CD4-positive, alpha-beta T cell treated with Interferon gamma for 1 hour (primary cell): Measurements from ENCODE around the gene ASCC3.

Source experiments
- DNase-seq: peaks from one replicate; pipeline ENCODE4 v3.0.0-alpha.2; 2020

Gene ASCC3

GRCh38 chr6:100461917-100462705 is 419.0 kb downstream of the ASCC3 start:
- no peak for DNase-seq

DNA sequence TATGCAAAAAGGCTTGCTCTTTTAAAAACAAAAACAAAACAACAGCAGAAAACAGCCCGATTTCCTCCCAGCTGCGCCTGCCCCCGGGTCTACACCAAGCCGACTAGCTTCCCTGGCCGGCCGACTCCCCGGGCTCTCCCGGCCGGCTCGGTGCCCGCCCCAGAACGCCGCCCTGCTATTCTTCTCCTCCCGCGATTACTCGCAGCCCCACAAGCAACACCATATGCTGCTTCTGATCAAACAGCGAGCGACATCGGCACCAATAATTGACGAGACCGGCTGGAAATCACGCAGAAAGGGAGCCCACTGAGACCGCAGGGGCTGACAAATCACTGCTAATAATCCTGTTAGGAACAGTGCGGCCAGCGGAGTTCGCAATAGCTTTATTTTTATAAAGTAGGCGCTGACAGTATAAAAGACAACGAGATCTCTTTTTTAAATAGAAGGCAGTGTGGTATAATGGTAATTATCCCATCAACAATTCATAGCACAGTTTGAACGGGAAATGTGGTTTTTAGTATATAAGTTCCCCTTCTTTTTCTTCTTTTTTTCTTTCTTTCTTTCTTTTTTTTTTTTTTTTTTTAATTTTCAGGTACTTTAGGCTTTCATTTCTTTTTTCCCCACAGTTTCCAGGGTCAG is 419.7 kb downstream of the ASCC3 start:
- DNase-seq = no peak

DNA sequence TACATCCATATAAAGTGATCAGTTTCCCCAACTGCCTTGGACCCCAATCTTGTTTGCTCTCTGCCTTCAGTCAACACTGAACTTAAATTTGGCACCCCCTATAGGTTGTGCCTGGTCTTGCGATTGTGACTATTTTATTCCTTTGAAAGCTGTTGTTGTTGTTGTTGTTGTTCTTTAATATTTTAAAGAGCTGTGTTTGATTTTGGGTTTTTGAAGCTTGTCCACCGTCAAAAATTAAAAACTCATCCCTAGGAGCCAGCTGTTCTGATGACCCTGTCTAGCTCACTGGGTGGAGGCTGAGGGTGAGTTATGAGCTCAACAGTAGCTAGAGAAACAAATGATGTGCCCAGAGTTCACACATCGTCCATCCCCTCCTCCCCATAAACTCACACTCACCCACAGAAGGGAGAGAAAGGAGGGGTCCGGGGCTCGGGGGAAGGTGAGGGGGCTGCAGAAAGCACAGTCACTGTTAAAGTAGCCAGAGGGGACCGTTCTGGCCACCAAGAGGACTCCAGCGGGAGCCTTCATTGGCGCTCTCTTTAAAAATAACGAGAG is 420.4 kb downstream of the ASCC3 start:
- no peak for DNase-seq

DNA sequence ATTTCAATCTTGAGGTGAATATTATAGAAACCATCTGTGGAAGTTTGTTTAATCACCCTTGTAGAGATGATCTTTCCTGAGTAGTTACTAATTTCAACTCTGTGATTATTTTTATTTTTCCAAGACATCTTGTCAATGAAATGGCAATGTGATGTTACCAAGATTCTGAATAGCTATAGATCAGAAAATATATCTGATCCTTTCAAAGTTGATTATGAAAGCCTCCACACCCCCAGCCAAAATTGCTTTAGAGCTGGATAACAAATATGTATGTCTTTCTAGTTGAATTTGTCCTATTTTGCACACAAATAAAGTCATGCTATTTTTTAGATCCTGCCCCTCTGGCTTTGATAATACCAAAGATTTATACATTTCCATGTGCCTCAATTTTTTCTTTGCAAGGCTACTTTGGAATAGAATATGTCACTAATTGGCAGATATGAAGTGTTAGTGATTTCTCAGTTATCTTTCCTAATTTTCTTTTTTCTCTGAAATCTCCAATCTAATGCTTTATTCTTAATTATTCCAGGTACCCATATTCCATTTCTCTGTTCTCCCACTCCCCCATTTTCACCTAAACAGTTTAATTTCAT is 421.4 kb downstream of the ASCC3 start:
- DNase-seq = no peak

- no peak for DNase-seq
Measured at GRCh38 chr6:100458841-100459591, 422.1 kb downstream of the ASCC3 start.
